IPS DF 19.7 (cell line): ENCODE results near the gene KRT28.

ENCODE experiments used
- DNase-seq: peaks from one replicate; pipeline ENCODE4 v3.0.0-alpha.2; 2013; ENCODE audit warnings: low read depth, low spot score

The KRT28 gene, protein sequence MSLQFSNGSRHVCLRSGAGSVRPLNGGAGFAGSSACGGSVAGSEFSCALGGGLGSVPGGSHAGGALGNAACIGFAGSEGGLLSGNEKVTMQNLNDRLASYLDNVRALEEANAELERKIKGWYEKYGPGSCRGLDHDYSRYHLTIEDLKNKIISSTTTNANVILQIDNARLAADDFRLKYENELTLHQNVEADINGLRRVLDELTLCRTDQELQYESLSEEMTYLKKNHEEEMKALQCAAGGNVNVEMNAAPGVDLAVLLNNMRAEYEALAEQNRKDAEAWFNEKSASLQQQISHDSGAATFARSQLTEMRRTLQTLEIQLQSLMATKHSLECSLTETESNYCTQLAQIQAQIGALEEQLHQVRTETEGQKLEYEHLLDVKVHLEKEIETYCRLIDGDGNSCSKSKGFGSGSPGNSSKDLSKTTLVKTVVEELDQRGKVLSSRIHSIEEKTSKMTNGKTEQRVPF

DNA sequence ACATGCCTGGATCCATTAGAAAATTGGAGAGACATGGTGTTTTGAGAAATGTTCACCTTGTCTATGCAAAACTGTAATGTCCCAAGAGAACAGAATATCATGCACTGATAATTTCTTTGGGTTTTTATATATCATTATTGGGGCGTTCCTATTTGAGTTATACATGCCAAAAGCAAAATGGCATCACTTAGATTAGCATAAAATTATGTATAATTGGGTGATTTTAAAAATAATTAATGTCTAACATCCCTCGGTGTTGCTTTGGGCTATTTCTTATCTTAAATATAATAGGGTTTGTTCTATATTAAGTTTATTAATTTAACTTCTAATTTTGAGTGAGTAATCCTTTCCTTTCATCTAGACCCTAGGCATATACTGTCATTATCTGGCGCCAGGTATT, at the start of gene KRT28:
Gene KRT28 (minus strand): TSS at position 101 of the 400 bp plus-strand sequence. CDS start 66 bp downstream, at position 35.
- no peak for DNase-seq

DNA sequence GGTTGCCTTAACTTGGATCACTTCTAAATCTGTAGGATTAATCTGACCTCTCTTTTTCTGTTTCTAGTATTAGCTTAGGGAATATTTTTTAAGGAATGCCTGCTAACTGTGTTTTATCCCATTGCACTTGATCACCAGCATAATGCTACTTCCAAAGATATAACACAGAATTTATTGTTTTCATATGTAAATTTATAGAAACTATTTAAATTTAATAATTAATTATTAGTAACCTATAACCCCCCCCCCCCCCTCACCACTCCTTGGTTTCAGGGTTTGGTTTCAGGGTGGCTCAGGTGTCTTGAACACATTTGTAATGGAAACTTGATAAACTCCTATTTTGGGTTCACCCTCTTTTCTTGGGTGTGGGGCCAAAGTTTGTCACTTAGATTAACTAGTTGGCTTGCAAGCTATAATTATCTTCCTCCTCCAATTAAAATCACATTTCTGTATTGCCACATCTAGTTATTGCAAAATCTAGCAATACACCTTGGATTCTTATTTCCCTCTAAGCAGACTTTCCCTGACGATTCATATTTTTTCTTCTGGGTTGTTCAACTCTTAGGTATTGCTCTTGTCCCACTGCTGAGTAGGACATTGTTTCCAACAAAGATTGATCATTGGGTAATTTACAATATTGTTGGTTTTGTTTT, 49.0 kb upstream of the KRT28 start:
- DNase-seq, result no peak

DNA sequence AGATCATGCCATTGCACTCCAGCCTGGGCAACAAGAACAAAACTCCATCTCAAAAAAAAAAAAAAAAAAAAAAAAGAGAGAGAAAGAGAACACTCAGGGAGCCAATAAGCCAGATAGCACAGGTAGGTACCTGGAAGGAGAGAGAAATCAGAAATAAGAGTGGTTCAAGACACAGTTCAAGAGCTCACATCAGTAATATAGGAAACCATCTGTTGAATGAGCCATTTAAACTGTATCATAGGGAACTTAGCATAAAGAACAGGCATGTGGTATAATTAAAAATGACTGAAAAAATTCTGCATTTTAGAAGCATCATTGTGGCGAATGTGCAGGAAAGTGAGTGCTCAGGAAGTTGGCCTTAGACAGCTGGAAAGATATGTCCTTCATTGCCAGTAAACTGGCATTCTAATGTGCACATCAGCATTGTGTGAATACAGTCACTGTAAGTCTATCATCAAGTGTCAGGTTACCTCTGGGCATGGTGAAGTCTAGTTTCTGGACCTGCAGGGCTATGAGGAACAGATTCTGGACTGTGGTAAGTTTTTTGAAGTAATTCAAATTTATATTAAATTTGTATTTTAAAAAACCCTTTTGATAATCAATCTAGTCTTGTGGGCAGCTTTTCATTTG, 46.9 kb upstream of the KRT28 start:
- no peak for DNase-seq

DNA sequence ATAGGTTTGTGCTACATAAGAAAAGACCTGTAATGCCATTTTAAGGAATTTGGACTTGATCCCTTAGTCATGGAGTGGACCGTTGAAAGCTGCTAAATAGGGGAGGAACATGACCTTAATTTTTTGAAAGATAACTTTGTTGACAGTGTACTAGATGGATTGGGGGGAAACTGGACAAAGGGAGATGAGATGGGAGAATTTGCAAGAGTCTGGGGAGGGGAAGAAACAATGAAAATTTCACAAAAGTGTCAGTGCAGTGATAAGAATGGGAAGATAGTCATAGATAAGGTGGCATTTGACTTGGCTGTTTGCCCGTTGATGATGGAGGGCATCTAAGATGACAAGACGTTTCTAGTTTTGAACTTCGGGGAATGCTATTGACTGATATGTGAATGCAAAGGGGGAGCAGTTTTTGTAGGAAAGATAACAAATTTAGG, 44.9 kb upstream of the KRT28 start:
- DNase-seq, result no peak

DNA sequence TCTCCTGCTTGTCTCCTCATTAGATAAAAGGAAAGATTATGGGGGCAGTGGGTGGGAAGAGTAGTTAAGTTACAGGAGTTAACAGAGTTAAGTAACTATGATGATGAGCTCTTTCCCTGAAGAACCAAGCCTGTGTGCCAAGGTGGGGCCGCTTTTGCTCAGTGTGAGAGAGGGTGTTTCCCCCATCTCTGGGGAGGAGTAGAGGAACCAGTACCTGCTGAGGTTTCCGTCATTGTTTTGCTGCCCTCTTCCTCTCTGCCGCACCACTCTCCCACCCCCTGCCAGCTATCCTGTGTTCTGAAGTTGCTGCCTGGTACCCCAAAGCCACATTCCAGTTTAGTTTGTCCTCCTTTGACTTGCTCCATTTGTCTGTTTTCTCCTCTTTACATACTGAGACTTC, 43.5 kb upstream of the KRT28 start:
- no peak for DNase-seq

DNA sequence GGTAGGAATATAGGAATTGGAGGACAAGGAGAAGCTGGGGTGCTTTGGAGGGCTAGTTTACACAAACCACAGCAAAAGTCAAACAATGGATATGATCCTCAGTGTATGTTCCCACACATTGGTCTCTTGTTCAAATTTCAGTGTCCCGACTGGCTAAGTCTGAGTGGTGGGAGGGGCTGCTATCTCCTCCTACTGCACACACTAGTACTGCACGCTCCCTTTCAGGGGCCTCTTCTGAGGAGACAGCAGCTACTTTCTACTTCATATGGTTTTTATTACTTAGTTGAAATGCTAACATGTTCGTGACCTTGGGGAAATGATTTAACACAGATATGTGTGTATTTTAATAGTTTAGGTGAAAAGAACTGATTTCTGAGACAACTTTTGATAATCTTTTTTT, 41.5 kb upstream of the KRT28 start:
- DNase-seq, result no peak

DNA sequence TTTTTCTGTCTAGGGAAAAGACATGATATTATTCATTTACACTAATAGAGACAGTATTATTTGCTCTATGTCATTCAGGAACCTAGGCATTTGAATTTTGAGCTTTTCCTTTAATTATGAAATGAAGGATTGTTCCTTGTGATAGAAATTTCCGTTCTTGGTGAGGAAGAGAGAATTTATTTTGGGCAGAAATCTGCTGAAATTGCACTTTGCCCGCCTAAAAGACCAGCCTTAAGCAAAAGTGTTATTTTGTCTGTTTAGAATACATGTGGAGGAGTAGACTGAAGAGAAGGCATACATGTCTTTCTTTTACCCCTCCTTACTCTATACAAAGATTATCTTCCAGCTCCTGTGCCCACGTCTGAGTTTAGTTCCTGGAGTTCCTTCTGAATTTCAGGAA, 39.4 kb upstream of the KRT28 start:
- DNase-seq, result no peak

DNA sequence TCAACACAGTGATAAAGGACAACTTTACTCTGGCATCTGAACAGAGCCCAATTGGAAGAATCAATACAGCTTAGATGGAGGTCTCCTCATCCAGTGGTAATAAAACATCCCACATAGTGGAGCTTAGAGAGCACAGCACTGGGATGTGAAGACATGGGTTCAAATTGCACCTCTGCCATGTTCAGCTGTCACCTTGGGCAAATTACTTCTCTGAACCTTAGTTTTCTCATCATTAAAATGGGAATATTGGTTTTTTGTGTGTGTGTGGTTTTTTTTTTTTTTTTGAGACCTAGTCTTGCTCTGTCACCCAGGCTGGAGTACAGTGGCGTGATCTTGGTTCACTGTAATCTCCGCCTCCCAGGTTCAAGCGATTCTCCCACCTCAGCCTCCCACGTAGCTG, 36.3 kb upstream of the KRT28 start:
- DNase-seq, result no peak

DNA sequence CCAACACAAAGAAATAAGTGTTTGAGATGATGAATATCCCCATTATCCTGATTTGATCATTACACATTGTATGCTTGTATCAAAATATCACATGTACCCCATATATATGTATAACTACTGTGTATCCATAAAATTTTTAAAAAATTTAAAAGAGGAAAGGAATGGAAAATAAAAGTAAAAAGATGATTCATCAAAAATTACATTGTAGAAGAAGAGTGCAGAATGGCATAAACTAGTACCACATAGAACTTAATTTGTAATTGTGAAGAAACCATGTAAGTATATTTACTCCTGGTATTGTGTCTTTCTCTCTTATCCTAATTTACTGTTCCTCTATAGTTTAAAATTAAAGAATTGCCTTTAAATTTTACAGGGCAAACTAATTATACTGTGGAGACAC, 34.1 kb upstream of the KRT28 start:
- DNase-seq, result no peak

DNA sequence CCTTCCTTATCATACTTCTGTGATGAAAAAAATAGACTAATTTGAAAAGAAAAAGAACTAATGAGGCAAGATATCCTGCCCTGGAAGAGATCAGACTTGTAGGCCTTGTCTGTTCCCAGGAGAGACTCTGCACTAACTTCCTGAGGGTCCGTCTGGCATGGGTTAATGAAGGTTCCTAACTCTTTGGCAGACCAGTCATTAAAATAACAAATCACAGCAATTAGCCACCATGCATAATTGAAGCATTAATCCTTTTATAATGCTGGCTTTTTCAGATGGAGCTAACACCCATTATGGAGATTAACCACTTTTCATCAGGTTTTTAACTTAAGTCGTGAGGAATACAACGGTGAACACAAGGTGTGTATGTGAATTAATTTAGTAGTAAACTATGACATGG, 33.1 kb upstream of the KRT28 start:
- DNase-seq, result no peak

DNA sequence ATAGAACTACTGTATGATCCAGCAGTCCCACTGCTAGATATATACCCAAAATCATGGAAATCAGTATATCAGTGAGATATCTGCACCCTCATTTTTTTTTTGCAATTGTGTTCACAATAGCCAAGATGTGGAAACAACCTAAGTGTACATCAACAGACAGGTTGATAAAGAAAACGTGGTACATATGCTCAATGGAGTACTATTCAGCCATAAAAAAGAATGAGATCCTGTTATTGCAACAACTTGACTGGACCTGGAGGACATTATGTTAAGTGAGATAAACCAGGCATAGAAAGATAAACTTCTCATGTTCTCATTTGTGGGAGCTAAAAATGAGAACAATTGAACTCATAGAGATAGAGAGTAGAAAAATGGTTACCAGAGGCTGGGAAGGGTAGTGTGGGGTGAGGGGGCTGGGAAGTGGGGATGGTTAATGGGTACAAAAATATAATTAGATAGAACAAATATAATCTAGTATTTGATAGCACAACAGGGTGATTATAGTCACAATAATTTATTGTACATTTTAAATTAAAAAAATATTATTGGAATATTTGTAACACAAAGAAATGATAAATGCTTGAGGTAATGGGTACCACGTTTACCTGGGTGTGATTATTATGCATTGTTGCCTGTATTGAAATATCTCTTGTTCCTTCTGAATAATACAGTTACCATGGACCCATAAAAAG, 30.5 kb upstream of the KRT28 start:
- no peak for DNase-seq

DNA sequence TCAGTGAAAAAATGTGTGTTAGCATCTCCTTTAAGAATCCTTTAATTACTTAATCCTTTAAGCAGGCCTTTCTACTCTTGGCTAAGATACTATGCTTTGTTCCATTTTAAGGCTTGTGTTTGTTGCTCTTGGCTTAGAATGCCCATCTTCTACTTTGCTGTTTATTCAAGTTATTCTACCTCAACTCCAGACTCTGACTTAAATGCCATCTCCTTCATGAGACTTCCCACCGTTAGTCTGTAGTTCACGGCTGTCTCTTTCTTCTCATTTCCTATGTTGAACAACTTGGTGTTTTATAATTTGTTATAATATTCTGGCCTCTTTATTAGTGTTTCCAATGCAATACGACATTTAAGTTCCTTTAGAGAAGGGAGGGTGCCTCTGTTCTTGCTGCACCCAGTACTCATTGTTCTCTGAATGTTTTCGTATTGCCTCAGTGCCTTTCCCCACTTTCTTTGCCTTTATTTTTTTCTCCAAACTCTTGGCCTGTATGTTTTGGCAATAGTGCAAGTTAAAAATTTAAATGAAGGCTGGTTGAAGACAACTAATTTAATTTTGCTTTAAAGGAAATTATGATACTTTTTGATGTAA, 28.8 kb upstream of the KRT28 start:
- no peak for DNase-seq

DNA sequence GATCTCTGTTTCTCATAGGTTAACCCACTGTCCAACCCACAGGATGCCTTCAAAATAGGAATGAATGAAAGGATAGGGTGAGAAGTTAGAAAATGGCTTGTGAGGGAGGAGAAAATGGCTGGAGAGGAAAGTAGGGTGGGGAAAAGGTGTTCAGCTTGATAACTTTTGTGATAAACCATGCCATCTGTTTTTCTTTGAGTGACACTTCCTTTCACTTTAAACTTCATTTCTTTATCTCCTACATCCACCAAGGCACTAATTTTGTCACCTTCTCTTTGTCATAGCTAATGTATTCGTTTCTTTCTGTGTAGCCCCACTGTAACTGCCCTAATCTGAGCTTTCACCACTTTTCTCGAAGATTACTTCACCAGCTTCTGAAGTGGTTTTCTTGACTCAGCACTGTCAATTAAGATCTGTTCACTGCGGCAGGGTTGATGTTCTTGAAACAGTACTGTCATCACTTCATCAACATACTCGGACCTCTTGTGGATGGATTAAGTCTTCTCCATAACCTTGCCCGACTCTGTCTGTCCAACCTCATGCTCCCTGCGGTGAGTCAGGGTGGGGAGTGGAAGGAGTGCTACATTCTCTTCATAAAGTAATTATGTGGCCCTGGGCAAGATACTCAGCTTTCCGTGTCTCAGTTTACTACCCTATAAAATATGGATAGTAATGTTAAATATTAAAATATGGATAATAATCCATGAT, 28.1 kb upstream of the KRT28 start:
- no peak for DNase-seq

DNA sequence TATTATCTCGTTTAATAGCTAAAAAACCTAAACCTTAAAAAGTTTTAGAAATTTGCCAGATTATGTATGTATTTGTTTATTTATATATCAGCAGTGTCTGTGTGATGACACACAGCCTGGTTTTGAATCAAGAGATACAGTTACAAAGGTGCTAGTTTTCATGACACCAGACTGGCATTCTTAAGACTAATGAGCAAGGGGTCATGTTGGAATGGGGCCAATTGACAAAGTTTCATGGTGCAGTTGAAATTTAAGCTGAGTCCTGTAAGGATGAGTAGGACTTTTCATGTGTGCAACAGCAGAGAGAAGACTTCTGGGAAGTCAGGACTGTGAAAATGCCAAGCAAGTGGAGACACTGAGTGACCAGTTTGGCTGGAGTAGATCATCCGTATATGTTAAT, 25.8 kb upstream of the KRT28 start:
- no peak for DNase-seq

DNA sequence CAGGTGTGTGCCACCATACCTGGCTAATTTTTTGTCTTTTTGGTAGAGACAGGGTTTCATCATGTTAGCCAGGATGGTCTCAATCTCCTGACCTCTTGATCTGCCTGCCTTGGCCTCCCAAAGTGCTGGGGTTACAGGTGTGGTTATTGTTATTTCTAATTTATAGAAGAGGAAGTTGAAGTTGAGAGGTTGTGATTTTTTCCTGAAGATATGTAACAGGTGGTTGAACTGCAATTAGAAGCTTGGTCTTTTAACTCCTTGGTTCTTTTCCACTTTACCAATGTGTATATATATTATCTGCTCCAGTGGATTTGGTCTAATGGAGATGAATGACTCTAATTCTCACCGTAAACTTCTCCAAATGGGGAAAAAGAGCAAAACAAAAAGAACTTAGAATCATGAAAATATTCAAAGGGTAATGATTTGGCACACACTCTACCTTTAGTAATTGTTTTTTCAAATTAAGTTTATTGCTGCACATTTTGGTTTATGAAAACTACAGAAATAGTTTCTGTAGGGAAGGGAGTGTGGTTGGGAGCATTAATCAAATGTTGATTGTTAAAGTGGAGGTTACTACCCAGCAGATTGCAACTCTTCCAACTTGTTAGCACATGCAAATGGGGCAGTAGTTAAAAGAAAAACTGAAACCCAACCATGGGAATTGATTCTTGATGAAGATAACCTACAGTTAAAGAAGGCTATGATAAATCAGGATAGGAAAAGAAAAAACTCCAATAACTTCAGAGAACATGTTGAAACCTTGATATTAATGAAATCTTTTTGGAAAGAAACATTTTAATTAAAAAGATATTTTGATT, 24.5 kb upstream of the KRT28 start:
- no peak for DNase-seq

DNA sequence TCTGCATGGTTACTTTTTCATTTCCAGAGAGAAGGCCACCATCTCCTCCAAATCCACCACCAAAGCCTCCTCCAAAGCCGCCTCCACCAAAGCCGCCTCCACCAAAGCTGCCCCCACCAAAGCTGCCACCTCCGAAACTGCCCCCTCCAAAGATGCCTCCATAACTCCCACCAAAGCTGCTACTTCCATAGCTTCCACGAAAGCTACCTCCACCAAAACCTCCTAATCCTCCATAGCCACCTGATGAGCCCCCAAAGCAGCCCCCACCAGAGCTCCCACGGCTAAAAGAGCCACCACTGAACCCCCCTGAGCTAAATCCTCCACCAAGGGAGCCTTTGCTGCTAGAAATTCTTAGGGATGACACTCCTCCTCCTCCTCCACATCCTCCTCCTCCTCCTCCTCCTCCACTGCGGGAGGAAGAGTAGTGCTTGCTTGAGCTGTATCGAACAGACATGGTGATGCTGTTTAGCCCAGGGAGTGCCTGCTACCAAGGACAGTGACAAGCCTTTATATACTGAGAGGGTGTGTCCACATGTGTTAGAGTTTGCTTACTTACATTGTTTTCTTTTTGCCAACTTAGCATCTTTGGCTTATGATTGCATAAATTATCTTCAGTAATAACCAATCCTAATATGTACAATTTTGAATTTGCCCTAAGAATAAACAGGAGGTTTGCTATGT, 22.5 kb upstream of the KRT28 start, which contains the start of gene KRT10:
Gene KRT10 (minus strand): TSS at position 483 of the 681 bp plus-strand sequence. CDS start 29 bp downstream, at position 454.
- DNase-seq, result no peak

DNA sequence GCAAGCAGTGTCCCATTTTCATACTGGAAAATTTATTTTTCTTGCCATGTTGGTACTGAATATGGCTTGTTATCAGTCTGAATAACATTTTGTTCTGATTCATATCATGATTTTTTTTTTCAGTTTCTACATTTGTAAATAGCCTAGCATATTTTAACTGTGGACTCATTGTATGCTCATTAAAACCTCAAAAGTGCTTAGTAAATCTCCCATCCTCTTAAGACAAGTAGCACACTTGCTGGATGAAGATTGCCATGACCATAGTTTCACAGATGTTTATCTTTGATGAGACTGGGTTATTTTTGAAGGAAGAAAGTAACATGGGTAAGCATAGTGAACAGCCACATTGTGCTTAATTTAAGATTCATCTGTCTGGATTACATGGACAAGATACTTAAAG, 21.8 kb upstream of the KRT28 start:
- DNase-seq, result no peak

DNA sequence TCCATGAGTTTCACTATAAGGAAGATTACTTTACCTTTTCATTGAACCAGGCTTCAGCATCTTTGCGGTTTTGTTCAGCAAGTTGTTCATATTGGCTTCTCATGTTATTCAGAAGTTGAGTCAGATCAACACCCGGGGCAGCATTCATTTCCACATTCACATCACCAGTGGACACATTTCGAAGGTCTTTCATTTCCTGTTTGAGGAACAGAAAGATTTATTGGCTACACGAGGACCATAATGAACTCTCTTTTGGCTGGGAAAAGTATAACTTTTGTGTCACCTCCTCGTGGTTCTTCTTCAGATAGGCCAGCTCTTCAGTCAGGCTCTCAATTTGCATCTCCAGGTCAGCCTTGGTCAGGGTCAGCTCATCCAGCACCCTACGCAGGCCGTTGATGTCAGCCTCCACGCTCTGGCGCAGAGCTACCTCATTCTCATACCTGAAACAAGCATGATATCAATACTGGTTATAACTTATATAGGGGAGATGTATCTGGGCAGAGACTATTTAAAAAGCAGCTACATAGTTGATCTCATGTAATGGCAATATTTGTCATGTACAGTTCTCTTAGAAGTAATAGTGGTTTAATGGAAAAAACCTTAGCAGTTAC, 20.6 kb upstream of the KRT28 start:
- no peak for DNase-seq

DNA sequence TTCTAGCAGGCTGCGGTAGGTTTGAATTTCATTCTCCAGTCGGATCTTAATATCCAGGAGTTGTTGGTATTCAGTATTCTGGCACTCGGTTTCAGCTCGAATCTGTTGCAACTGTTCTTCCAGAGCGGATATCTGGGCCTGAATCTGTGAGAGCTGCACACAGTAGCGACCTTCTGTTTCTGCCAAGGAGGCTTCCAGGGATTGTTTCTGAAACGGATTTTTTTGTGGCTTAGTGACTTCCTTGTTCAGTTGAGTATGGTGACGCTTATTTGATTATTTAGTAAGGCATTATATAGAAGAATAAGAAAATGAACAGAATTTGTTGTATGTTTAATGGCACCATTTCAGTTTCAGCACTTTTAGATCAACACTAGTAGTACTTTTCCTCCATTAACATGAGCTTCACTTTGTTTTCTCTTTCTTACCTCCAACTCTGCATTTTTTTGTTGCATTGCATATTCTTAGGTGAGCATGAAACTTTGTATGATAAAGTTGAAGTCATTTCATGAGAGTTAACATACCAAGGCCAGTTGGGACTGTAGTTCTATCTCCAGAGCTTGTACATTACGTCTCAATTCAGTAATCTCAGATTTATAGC, 19.9 kb upstream of the KRT28 start:
- DNase-seq, result no peak
